22Rv1 (cell line): ENCODE data around the gene PSMC3IP.

Experiments used
- CTCF ChIP-seq: fragments of 450-650 bp; IDR thresholded peaks from 2 replicates; pipeline ENCODE4 v1.5.1; 2017; ENCODE audit warnings: mild to moderate bottlenecking
- ZFX ChIP-seq: fragments of 450-650 bp; IDR thresholded peaks from 2 replicates; pipeline ENCODE4 v1.6.1; 2017; ENCODE audit warnings: antibody characterized with exemption, borderline replicate concordance

- TF ChIP-seq CTCF (no peak), ZFX (no peak)
Measured at GRCh38 chr17:42623271-42623670, 45.7 kb upstream of the PSMC3IP start.
